ENCODE results near the gene GHITM. TPM values are rescaled to one million over a fixed set of nuclear protein-coding genes. Genes with fewer than 3 reads are reported as not detected.

Gene GHITM
- total and polyA plus RNA-seq, 2 of the 13 experiments (the other 11 are each of a cell fraction or from before 2014, with no cell fraction given), result 163 to 212 TPM

GRCh38 chr10:84140036-84140379 lies 699 bp downstream of the GHITM start (continued):
- TF ChIP-seq RAD21 (CRISPR knock-in tag; IDR thresholded peaks at IDR 0.05) (no peak), KDM3A (CRISPR knock-in tag; IDR thresholded peaks at IDR 0.05; ENCODE audit: low read depth) (no peak), UBTF (CRISPR knock-in tag; IDR thresholded peaks at IDR 0.05) (no peak), RARG (CRISPR knock-in tag; IDR thresholded peaks at IDR 0.05; ENCODE audit: low read depth) (no peak), PHF21A (CRISPR knock-in tag; IDR thresholded peaks at IDR 0.05) (no peak), SAP130 (CRISPR knock-in tag; IDR thresholded peaks at IDR 0.05; ENCODE audit: low read depth) (no peak), FOXK1 (CRISPR knock-in tag; IDR thresholded peaks at IDR 0.05; ENCODE audit: borderline replicate concordance, low read depth) (no peak), ZNF777 (CRISPR knock-in tag; IDR thresholded peaks at IDR 0.05) (no peak), FOXP1 (IDR thresholded peaks at IDR 0.05) (no peak), FOXP1 (CRISPR knock-in tag; IDR thresholded peaks at IDR 0.05) (no peak), TBP (CRISPR knock-in tag; IDR thresholded peaks at IDR 0.05) (no peak), ZNF460 (CRISPR knock-in tag; IDR thresholded peaks at IDR 0.05; ENCODE audit: borderline replicate concordance) (no peak), ZNF546 (CRISPR knock-in tag; conservative IDR thresholded peaks at IDR 0.05) (no peak), ZNF737 (CRISPR knock-in tag; IDR thresholded peaks at IDR 0.05; ENCODE audit: borderline replicate concordance) (no peak), ZNF232 (CRISPR knock-in tag; IDR thresholded peaks at IDR 0.05; ENCODE audit: borderline replicate concordance) (no peak), DPF2 (CRISPR knock-in tag; IDR thresholded peaks at IDR 0.05; ENCODE audit: borderline replicate concordance, low read depth) (no peak), RELA (CRISPR knock-in tag; IDR thresholded peaks at IDR 0.05) (no peak), SIN3A (IDR thresholded peaks at IDR 0.05; ENCODE audit: borderline replicate concordance, low read depth, low read length) (0 out of 2 replicates have a peak, but pooled peaks have one; percentile 18), CEBPB (IDR thresholded peaks at IDR 0.05; ENCODE audit: borderline replicate concordance, low read depth, low read length) (peak; percentile 69), HOXA5 (CRISPR knock-in tag; IDR thresholded peaks at IDR 0.05) (no peak), KDM5A (IDR thresholded peaks at IDR 0.05; ENCODE audit: borderline replicate concordance, low read length) (no peak), ZFP36L2 (CRISPR knock-in tag; IDR thresholded peaks at IDR 0.05) (no peak), TAF15 (IDR thresholded peaks at IDR 0.05; ENCODE audit: low read depth, low read length, poor library complexity, severe bottlenecking) (no peak), CEBPG (CRISPR knock-in tag; IDR thresholded peaks at IDR 0.05) (peak; percentile 29; the same call in 1 of the 2 replicates)
- TF ChIP-seq, protein P1, sequence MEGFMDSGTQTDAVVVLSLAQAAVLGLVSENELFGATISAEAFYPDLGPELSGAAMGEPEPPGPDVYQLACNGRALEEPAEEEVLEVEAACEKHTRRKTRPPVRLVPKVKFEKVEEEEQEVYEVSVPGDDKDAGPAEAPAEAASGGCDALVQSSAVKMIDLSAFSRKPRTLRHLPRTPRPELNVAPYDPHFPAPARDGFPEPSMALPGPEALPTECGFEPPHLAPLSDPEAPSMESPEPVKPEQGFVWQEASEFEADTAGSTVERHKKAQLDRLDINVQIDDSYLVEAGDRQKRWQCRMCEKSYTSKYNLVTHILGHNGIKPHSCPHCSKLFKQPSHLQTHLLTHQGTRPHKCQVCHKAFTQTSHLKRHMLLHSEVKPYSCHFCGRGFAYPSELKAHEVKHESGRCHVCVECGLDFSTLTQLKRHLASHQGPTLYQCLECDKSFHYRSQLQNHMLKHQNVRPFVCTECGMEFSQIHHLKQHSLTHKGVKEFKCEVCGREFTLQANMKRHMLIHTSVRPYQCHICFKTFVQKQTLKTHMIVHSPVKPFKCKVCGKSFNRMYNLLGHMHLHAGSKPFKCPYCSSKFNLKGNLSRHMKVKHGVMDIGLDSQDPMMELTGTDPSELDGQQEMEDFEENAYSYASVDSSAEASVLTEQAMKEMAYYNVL (CRISPR knock-in tag; IDR thresholded peaks at IDR 0.05; ENCODE audit: borderline replicate concordance), result no peak
- TF ChIP-seq, protein P2, sequence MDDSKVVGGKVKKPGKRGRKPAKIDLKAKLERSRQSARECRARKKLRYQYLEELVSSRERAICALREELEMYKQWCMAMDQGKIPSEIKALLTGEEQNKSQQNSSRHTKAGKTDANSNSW (CRISPR knock-in tag; IDR thresholded peaks at IDR 0.05; ENCODE audit: borderline replicate concordance), result no peak

Data from HepG2 (cell line).